HEK293 (cell line): Measurements from ENCODE around the gene RIC8A.
"Not testable (repeated sequence)": the region's sequence is repeated elsewhere in the genome, so short reads cannot be mapped to it uniquely, and the experiment has no call there.

Experiments
- ZNF548 ChIP-seq: fragments of 450-650 bp; formaldehyde crosslinking; IDR thresholded peaks from 2 replicates; pipeline ENCODE4 v1.5.1; 2016; ENCODE audit warnings: missing biosample characterization, missing genetic modification characterization
- ZNF555 ChIP-seq: fragments of 450-650 bp; formaldehyde crosslinking; conservative IDR thresholded peaks from 2 replicates; pipeline ENCODE4 v1.5.1; 2017; ENCODE audit warnings: missing biosample characterization, mild to moderate bottlenecking, missing genetic modification characterization, inconsistent platforms
- TF ChIP-seq, protein P1 (sequence below): fragments of 450-650 bp; formaldehyde crosslinking; IDR thresholded peaks from 2 replicates; pipeline ENCODE4 v1.5.1; 2016; ENCODE audit warnings: missing biosample characterization, missing genetic modification characterization

GRCh38 chr11:190546-190945 is 17.0 kb upstream of the RIC8A start:
- TF ChIP-seq ZNF555, ZNF548 (tag by site-specific recombination): not testable (repeated sequence)
- TF ChIP-seq, protein P1, sequence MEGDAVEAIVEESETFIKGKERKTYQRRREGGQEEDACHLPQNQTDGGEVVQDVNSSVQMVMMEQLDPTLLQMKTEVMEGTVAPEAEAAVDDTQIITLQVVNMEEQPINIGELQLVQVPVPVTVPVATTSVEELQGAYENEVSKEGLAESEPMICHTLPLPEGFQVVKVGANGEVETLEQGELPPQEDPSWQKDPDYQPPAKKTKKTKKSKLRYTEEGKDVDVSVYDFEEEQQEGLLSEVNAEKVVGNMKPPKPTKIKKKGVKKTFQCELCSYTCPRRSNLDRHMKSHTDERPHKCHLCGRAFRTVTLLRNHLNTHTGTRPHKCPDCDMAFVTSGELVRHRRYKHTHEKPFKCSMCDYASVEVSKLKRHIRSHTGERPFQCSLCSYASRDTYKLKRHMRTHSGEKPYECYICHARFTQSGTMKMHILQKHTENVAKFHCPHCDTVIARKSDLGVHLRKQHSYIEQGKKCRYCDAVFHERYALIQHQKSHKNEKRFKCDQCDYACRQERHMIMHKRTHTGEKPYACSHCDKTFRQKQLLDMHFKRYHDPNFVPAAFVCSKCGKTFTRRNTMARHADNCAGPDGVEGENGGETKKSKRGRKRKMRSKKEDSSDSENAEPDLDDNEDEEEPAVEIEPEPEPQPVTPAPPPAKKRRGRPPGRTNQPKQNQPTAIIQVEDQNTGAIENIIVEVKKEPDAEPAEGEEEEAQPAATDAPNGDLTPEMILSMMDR (tag by site-specific recombination), result not testable (repeated sequence)
